Lower lobe of right lung (tissue), 2 donors: ENCODE results near the gene HAO1. TPM values are rescaled to one million over a fixed set of nuclear protein-coding genes. Genes with fewer than 3 reads are reported as not detected.
A peak's percentile ranks its signal among the peaks of the same experiment; 100 is the strongest.

Experiments
- ATAC-seq, 2 donors: fragments of 200-7000 bp; cut with Tn5 transposase; one replicate each; pipeline ENCODE4 v1.9.1; 2020 to 2022; ENCODE audit warnings: mild to moderate bottlenecking in 2 of 2, moderate library complexity in 2 of 2
- DNase-seq: peaks from one replicate; pipeline ENCODE4 v3.0.0-alpha.2; 2020
- H3K27ac ChIP-seq: fragments of 200-600 bp; one replicate; pipeline ENCODE4 v1.8.0; 2022
- H3K27me3 ChIP-seq: fragments of 200-600 bp; one replicate; pipeline ENCODE4 v1.8.0; 2022; ENCODE audit warnings: low read depth
- H3K36me3 ChIP-seq: fragments of 200-600 bp; one replicate; pipeline ENCODE4 v1.8.0; 2022; ENCODE audit warnings: mild to moderate bottlenecking
- H3K4me1 ChIP-seq: fragments of 200-600 bp; one replicate; pipeline ENCODE4 v1.8.0; 2022
- H3K4me3 ChIP-seq: fragments of 200-600 bp; one replicate; pipeline ENCODE4 v1.8.0; 2022; ENCODE audit warnings: mild to moderate bottlenecking
- H3K9me3 ChIP-seq: fragments of 200-600 bp; one replicate; pipeline ENCODE4 v1.8.0; 2022
- CTCF ChIP-seq: fragments of 200-600 bp; IDR thresholded peaks from one replicate; pipeline ENCODE4 v1.8.0; 2022; ENCODE audit warnings: antibody characterized with exemption, mild to moderate bottlenecking
- intact Hi-C: fragments of 100-400 bp; cut with DNase I; formaldehyde crosslinking; loops from one replicate; pipeline ENCODE4 v1.11.0; 2022
- total RNA-seq: library from RNA; stranded (reverse); fragmentation: NEBNext Ultra II Directional; extraction: Animal tissue kit (Norgen Biotek cat#: 25700); gene quantifications from one replicate; pipeline ENCODE4 v1.2.1, GENCODE V29; 2021
- donor health status: DM: no; HTN: yes; CAD: no; lungs with severe emphysema.

The HAO1 gene
- total RNA-seq, 1 donor from 2014 or later, result not detected

- intact Hi-C loops, result no loop called here
- Histone ChIP-seq H3K27ac (no peak overlapping the region), H3K27me3 (no peaks in the 10 kb centered on the region), H3K9me3 (no peaks in the 10 kb centered on the region), H3K4me1 (no peaks in the 10 kb centered on the region), H3K36me3 (no peaks in the 10 kb centered on the region), H3K4me3 (no peak overlapping the region)
- no peak for TF ChIP-seq CTCF
- ATAC-seq, result no peak
- no peak for DNase-seq
Observed at GRCh38 chr20:7882076-7882475, 58.2 kb downstream of the HAO1 start.

- ATAC-seq, result no peak
- no peaks in the 10 kb centered on the region for H3K27me3 ChIP-seq
- H3K4me1 ChIP-seq, result no peaks in the 10 kb centered on the region
- H3K27ac ChIP-seq, result no peak overlapping the region
- no peak overlapping the region for H3K4me3 ChIP-seq
- intact Hi-C loops, result no loop called here
- no peaks in the 10 kb centered on the region for H3K36me3 ChIP-seq
- no peak for DNase-seq
- H3K9me3 ChIP-seq, result no peaks in the 10 kb centered on the region
- no peak for TF ChIP-seq CTCF
Observed at GRCh38 chr20:7881551-7881950, 58.7 kb downstream of the HAO1 start.

GRCh38 chr20:7879883-7880282, 60.4 kb downstream of the HAO1 start:
- DNase-seq (no peak), ATAC-seq (peak in 1 of 2 donors; percentile 28)
- no peak for TF ChIP-seq CTCF
- H3K27me3 ChIP-seq, result no peaks in the 10 kb centered on the region
- no peaks in the 10 kb centered on the region for H3K9me3 ChIP-seq
- intact Hi-C loops, result no loop called here
- H3K27ac ChIP-seq, result no peak overlapping the region
- H3K4me1 ChIP-seq, result no peaks in the 10 kb centered on the region
- H3K36me3 ChIP-seq, result no peaks in the 10 kb centered on the region
- H3K4me3 ChIP-seq, result no peak overlapping the region

GRCh38 chr20:7868108-7868507, 72.2 kb downstream of the HAO1 start:
- intact Hi-C loops, result no loop called here

GRCh38 chr20:7866285-7866684, 74.0 kb downstream of the HAO1 start:
- no peaks in the 10 kb centered on the region for H3K4me1 ChIP-seq
- no peak overlapping the region for H3K4me3 ChIP-seq
- no peak for ATAC-seq
- no peaks in the 10 kb centered on the region for H3K27me3 ChIP-seq
- no peak overlapping the region for H3K27ac ChIP-seq
- H3K36me3 ChIP-seq, result no peaks in the 10 kb centered on the region
- no peak for TF ChIP-seq CTCF
- H3K9me3 ChIP-seq, result no peaks in the 10 kb centered on the region
- DNase-seq, result no peak
- intact Hi-C loops, result no loop called here

More at GRCh38 chr20:7868108-7868507, 72.2 kb downstream of the HAO1 start:
- H3K9me3 ChIP-seq, result no peaks in the 10 kb centered on the region
- no peak for TF ChIP-seq CTCF
- H3K27ac ChIP-seq, result no peak overlapping the region
- no peaks in the 10 kb centered on the region for H3K36me3 ChIP-seq
- ATAC-seq (no peak), DNase-seq (no peak)
- H3K4me1 ChIP-seq, result no peaks in the 10 kb centered on the region
- H3K4me3 ChIP-seq, result no peak overlapping the region
- no peaks in the 10 kb centered on the region for H3K27me3 ChIP-seq

GRCh38 chr20:7859356-7859802, 80.9 kb downstream of the HAO1 start:
- no peaks in the 10 kb centered on the region for H3K4me1 ChIP-seq
- H3K36me3 ChIP-seq, result no peaks in the 10 kb centered on the region
- peak; percentile 44 for TF ChIP-seq CTCF
- intact Hi-C loops, result no loop called here
- H3K9me3 ChIP-seq, result no peaks in the 10 kb centered on the region
- no peak overlapping the region for H3K27ac ChIP-seq
- ATAC-seq (peak; percentile 63 to 70), DNase-seq (no peak)
- no peak overlapping the region for H3K4me3 ChIP-seq
- H3K27me3 ChIP-seq, result no peaks in the 10 kb centered on the region
